Thyroid gland (tissue), 4 donors: Measurements from ENCODE around the gene C2CD2L. TPM values are rescaled to one million over a fixed set of nuclear protein-coding genes. Genes with fewer than 3 reads are reported as not detected.

Source experiments
- DNase-seq, 2 donors: peaks; one replicate each; pipeline ENCODE4 v3.0.0-alpha.2; 2019
- H3K27ac ChIP-seq, 3 donors: fragments of 200-600 bp; sonication (generic); 1 replicate in 2 of 3; 2 replicates in 1 of 3; pipeline ENCODE4 v1.5.1; 2016 to 2019; ENCODE audit warnings: mild to moderate bottlenecking in 1 of 3, moderate library complexity in 1 of 3
- H3K27me3 ChIP-seq: fragments of 200-600 bp; sonication (generic); one replicate; pipeline ENCODE4 v1.5.1; 2019
- H3K36me3 ChIP-seq, 2 donors: fragments of 200-600 bp; sonication (generic); one replicate each; pipeline ENCODE4 v1.5.1; 2016 to 2019
- H3K4me1 ChIP-seq, 2 donors: fragments of 200-600 bp; sonication (generic); one replicate each; pipeline ENCODE4 v1.5.1; 2017 to 2019
- H3K4me3 ChIP-seq, 3 donors: fragments of 200-600 bp; sonication (generic); replicated peaks in 1 of 3; 1 replicate in 2 of 3; 2 replicates in 1 of 3; pipeline ENCODE4 v1.5.1; 2016; ENCODE audit warnings: mild to moderate bottlenecking in 1 of 3
- H3K9me3 ChIP-seq: fragments of 200-600 bp; sonication (generic); one replicate; pipeline ENCODE4 v1.5.1; 2017
- CTCF ChIP-seq, 6 experiments: fragments of 200-600 bp in 3 of 6; fragments of 450-650 bp in 3 of 6; sonication (generic) in 3 of 6; IDR thresholded peaks; one replicate each; pipeline ENCODE4 v1.5.1; 2016 to 2019; ENCODE audit warnings: antibody characterized with exemption in 6 of 6, mild to moderate bottlenecking in 2 of 6, inconsistent platforms in 1 of 6, moderate library complexity in 1 of 6
- POLR2A ChIP-seq, 2 donors: fragments of 450-650 bp; IDR thresholded peaks; one replicate each; pipeline ENCODE4 v1.6.1; 2017; ENCODE audit warnings: antibody characterized with exemption in 2 of 2, mild to moderate bottlenecking in 2 of 2, moderate library complexity in 1 of 2
- WGBS, 2 donors: methylation state at CpG; one replicate each; pipeline ENCODE4 v1.1.5; 2017; 5-methylcytosine and 5-hydroxymethylcytosine counted together
- intact Hi-C: fragments of 100-400 bp; cut with DNase I; formaldehyde crosslinking; loops from one replicate; pipeline ENCODE4 v1.15.1; 2023
- total RNA-seq, 4 donors: library from RNA; depleted of rRNA; stranded (reverse); fragments of >200 nt; gene quantifications; one replicate each; pipeline ENCODE4 v1.2.3, GENCODE V29; 2016

Gene C2CD2L
- total RNA-seq, 4 donors from 2014 or later, result 6.7 to 8.9 (median 7.9) TPM

GRCh38 chr11:119093942-119094815 lies 13.0 kb upstream of the C2CD2L start:
- Histone ChIP-seq H3K9me3 (no peaks in the 10 kb centered on the region), H3K27me3 (no peaks in the 10 kb centered on the region), H3K36me3 (peaks cover 9 to 11% of the 10 kb centered on the region in 2 donors), H3K4me3 (peak overlapping the region; percentile 56 to 79 (median 69)), H3K4me1 (peaks cover 12 to 26% of the 10 kb centered on the region in 2 donors), H3K27ac (peak overlapping the region; percentile 91 to 94 (median 91))
- DNase-seq, result peak; percentile 37 to 41
- intact Hi-C loops, result no loop called here
- 2 to 5% methylated on average over 14 to 30 of the region's 81 CpGs for WGBS, 2 donors
- TF ChIP-seq CTCF (IDR thresholded peaks at IDR 0.05) (no peak), POLR2A (IDR thresholded peaks at IDR 0.05) (no peak)

- H3K9me3 ChIP-seq, result no peaks in the 10 kb centered on the region
- no CpG with 5 or more reads among the region's 19 CpGs for WGBS, 2 donors
- H3K36me3 ChIP-seq, result peaks cover 9 to 11% of the 10 kb centered on the region in 2 donors
- H3K4me3 ChIP-seq, result peak overlapping the region; percentile 56 to 79 (median 69)
- peak; percentile 87 to 90 for DNase-seq
- peaks cover 12 to 22% of the 10 kb centered on the region in 2 donors for H3K4me1 ChIP-seq
- no peak for TF ChIP-seq POLR2A (IDR thresholded peaks at IDR 0.05)
- TF ChIP-seq CTCF (IDR thresholded peaks at IDR 0.05), result peak; percentile 56 to 85 (median 65)
- peak overlapping the region; percentile 91 to 94 (median 91) for H3K27ac ChIP-seq
- H3K27me3 ChIP-seq, result no peaks in the 10 kb centered on the region
- intact Hi-C loops, result no loop called here
These were observed 12.4 kb upstream of the C2CD2L start for GRCh38 chr11:119094816-119095065.

DNA sequence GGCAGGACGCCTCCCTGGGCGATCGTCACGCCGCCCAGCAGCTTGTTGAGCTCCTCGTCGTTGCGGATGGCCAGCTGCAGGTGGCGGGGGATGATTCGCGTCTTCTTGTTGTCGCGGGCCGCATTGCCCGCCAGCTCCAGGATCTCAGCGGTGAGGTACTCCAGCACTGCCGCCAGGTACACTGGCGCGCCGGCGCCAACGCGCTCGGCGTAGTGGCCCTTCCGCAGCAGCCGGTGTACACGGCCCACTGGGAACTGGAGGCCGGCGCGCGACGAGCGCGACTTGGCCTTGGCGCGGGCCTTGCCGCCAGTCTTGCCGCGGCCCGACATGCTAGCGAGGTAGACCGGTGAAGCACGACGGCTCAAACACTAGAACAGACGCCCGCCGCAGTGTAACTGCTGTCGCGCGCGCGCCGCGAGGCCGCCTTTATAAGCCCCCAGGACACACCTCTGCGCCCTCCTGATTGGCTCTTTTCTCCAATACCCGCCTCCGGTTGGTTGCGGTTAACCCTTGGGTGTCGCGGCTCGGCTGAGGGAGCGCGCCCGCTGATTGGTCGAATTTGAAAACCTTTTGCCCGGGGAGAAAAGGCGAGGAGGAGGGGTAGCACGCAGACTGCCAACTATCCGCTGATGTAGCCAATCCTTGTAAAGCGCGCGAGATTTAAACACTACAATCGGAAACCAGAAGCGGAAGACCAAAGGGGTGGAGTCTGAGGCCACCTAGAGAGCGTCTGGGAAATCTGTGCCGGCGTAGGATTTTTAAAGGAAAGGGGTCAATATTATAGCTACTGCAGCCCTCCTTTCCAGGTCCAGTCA lies 11.9 kb upstream of the C2CD2L start:
- TF ChIP-seq CTCF (IDR thresholded peaks at IDR 0.05), result peak in 2 of 6 experiments; percentile 3 to 12
- peak; percentile 98 to 100 for TF ChIP-seq POLR2A (IDR thresholded peaks at IDR 0.05)
- intact Hi-C loops, result no loop called here
- Histone ChIP-seq H3K4me1 (peaks cover 15 to 26% of the 10 kb centered on the region in 2 donors), H3K27me3 (no peaks in the 10 kb centered on the region), H3K4me3 (peak overlapping the region; percentile 56 to 79 (median 69)), H3K36me3 (peaks cover 9 to 11% of the 10 kb centered on the region in 2 donors), H3K9me3 (no peaks in the 10 kb centered on the region), H3K27ac (peak overlapping the region; percentile 91 to 94 (median 91))
- WGBS, 2 donors, result 0 to 3% methylated on average over 26 to 45 of the region's 79 CpGs
- DNase-seq, result peak; percentile 99

GRCh38 chr11:119099711-119100110 lies 7.4 kb upstream of the C2CD2L start:
- TF ChIP-seq CTCF (IDR thresholded peaks at IDR 0.05) (no peak), POLR2A (IDR thresholded peaks at IDR 0.05) (no peak)
- no peak for DNase-seq
- no peaks in the 10 kb centered on the region for H3K27me3 ChIP-seq
- peaks cover 9 to 11% of the 10 kb centered on the region in 2 donors for H3K36me3 ChIP-seq
- intact Hi-C loops, result no loop called here
- no peak overlapping the region for H3K4me3 ChIP-seq
- H3K27ac ChIP-seq, result no peak overlapping the region
- H3K4me1 ChIP-seq, result peaks cover 12 to 25% of the 10 kb centered on the region in 2 donors
- H3K9me3 ChIP-seq, result no peaks in the 10 kb centered on the region
- WGBS, 2 donors, result 86 to 87% methylated on average over 6 of the region's 6 CpGs
